HG03135 (cell line): ENCODE measurements around the gene SVOP.

Experiments used
- ATAC-seq: cut with Tn5 transposase; IDR thresholded peaks from one replicate; pipeline ENCODE4 v1.9.1; 2021; ENCODE audit warnings: mild to moderate bottlenecking, moderate library complexity; ENCODE audit not compliant: unreplicated experiment

Gene SVOP

DNA sequence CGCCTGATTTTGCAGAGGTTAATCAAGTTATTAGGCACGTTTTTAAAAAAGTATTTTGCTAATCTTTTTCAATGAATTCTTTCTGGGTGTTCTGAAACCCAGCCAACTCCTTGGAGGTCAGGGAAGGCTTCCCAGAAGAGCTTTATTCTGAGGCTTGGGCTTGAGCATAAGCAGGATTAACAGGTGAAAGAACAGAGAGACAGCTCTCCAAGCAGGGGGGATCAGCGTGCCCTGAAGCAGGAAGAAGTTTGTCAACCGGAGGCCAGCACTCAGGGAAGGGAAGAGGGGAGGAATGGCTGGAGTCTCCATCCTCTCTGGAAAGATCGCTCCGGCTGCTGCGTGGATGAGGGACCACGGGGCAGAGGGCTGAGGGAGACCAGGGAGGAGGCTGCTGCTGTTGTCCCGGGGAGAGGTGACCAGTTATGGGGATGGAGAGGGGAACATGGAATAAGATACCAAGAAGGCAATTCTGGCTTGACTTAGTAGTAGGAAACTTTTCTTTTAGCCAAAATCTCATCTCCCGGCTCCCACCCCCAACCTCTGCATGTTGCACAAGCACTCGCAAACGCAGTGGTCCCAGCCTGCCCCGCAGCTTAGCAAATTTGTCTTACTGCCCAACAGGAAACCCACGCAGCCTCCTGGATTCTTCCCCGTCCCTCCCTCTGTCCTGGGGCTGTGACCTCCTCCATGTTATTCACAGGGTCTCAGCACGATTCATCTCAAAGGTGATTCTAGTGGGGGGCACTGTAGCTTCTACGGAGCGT, 162.4 kb downstream of the SVOP start:
- no peak for ATAC-seq
